ENCODE measurements around the gene SCYGR7.

Gene SCYGR7

DNA sequence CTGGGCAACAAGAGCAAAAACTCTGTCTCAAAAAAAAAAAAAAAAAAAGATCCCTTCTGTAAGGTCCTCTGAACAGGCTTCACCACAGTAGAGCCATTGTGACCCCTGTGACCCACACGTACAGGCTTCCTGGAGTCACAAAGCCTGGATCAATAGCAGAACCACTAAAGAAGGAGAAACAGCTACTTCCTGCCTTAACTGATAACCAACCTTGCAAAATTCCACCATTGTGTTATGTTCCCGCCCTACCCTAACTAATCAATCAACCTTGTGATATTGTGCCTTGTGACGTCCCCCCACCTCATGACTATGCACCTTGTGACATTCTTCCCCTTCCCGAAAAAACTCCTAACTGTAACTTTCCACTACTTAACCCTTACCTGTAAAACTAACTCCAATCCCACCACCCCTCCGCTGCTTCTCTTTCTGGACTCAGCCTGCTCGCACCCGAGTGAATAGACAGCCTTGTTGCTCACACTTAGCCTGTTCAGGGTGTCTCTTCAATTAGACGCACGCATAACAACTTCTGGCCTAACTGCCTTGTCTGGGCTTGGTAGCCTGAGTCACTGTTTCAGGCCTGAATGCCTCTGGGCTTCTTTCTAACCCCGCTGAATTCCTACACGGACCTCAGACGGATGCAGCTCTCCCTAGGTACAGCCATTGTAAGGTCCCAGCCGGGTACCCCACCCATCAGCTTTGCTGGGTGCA is 31.4 kb downstream of the SCYGR7 start:
- no peak for DNase-seq

GRCh38 chr2:227761740-227762476 is 33.8 kb downstream of the SCYGR7 start:
- DNase-seq, result no peak

DNA sequence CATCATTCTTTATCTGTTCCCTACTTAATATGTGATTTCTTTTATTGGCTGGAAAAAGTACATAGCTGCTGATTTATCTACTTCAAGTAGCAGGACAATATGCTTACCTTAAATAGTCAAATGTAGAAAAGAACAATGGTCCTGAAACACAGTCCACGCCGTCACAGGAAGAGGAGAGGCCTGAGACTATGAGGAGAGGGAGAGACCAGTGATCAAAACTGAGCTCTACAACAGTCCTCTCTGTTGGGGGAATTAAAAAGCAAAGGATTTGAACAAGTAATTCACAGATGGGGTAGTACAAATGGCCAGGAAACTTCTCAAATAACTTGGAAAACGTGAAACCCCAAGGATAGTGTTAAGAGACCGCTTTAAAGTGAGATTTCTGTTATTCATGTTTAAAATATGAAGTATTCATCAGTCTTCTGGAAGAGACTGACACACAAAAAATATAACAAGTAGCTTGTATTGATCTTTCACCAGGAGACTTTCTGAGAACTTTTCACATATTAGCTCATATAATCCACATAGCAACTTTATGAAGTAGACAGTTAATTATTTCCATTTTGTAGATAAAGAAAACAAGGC is 37.7 kb downstream of the SCYGR7 start:
- no peak for DNase-seq

DNA sequence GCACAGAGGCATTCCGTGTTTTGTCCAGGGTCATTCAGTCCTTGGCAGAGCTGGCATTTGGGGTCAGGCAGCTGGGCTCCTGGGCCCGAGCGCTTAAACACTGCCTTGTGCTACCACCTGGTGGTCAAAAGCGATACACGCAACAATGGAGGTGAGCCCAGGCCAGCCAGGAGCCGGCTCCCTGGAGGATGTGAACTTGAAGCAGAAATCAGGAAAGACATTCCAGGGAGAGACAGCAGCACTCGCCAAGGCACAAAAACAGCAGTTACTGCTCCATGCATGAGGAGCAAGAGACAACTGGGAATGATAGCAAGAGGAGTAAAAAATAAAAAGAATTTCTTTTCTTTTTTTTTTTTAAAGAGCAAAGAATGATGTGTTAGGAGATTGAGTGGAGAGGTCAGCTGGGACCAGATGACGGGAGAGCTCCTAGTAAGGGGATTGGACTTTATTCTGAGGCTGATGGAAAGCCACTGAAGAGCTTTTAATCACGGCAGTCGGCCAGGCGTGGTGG is 38.3 kb downstream of the SCYGR7 start:
- peak; percentile 64 for DNase-seq

- no peak for DNase-seq
Observed at GRCh38 chr2:227767830-227768229, 39.7 kb downstream of the SCYGR7 start.

- no peak for DNase-seq
Observed at GRCh38 chr2:227772197-227772661, 44.1 kb downstream of the SCYGR7 start.

DNA sequence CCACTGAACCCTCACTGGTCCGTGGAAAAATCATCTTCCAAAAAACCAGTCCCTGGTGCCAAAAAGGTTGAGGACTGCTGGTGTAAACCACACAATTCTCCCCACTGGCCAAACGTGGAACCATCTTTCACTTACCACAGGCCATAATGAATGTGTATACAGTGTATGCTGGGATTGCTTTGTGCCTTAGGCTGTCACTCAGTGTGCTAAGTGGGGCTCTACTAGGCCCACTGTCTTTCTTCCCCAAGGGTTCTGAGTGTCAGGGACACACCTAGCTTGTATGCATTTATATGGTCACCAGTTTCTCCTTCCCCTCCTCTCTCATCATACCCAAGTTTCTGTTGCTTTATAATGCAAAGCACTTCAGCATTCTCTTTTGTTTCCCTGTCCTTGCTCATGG is 44.8 kb downstream of the SCYGR7 start:
- no peak for DNase-seq

- no peak for DNase-seq
Observed at GRCh38 chr2:227774011-227774624, 46.0 kb downstream of the SCYGR7 start.

- no peak for DNase-seq
Observed at GRCh38 chr2:227774895-227775842, 47.0 kb downstream of the SCYGR7 start.

Measured in activated CD8-positive, alpha-beta memory T cell treated with anti-CD3 and anti-CD28 coated beads, Interleukin-2, amount 50 U/mL, for 4 hours (primary cell).